GM12873 (cell line): ENCODE results near the gene KLHL6.

ENCODE experiments used
- CTCF ChIP-seq: IDR thresholded peaks from 2 replicates; pipeline ENCODE4 v1.5.1; 2012; ENCODE audit warnings: low read depth, mild to moderate bottlenecking, moderate library complexity, low read length, control low read depth; ENCODE audit not compliant: insufficient read depth; ENCODE audit errors: missing control alignments

The KLHL6 gene

GRCh38 chr3:183484431-183485075 lies 71.0 kb downstream of the KLHL6 start:
- no peak for TF ChIP-seq CTCF

- TF ChIP-seq CTCF: no peak
Observed at GRCh38 chr3:183481582-183481981, 73.9 kb downstream of the KLHL6 start.

GRCh38 chr3:183478501-183478900 lies 77.0 kb downstream of the KLHL6 start:
- no peak for TF ChIP-seq CTCF

- no peak for TF ChIP-seq CTCF
Observed at GRCh38 chr3:183477801-183478456, 77.6 kb downstream of the KLHL6 start.

- TF ChIP-seq CTCF: no peak
Observed at GRCh38 chr3:183475016-183475763, 80.3 kb downstream of the KLHL6 start.

GRCh38 chr3:183473969-183474368 lies 81.5 kb downstream of the KLHL6 start:
- no peak for TF ChIP-seq CTCF

GRCh38 chr3:183472155-183472554 lies 83.4 kb downstream of the KLHL6 start:
- no peak for TF ChIP-seq CTCF
